Activated CD4-positive, alpha-beta T cell treated with anti-CD3 and anti-CD28 coated beads for 36 hours (primary cell): Measurements from ENCODE around the gene CRABP2. TPM values are rescaled to one million over a fixed set of nuclear protein-coding genes. Genes with fewer than 3 reads are reported as not detected.

Experiments
- ATAC-seq: fragments of 200-7000 bp; cut with Tn5 transposase; one replicate; pipeline ENCODE4 v1.10.0; 2021; ENCODE audit warnings: mild to moderate bottlenecking, moderate library complexity
- CTCF ChIA-PET: fragments of 350-600 bp; sonication (Branson Sonifier 250); formaldehyde crosslinking; loops from one replicate; lab custom pipeline; 2021; ENCODE audit warnings: antibody characterized with exemption; lab: Charles Lee
- POLR2A ChIA-PET: fragments of 350-600 bp; sonication (Branson Sonifier 250); formaldehyde crosslinking; loops from one replicate; lab custom pipeline; 2021; ENCODE audit warnings: antibody characterized with exemption, inconsistent platforms; lab: Charles Lee
- DNase-seq: peaks from one replicate; pipeline ENCODE4 v3.0.0-alpha.2; 2020
- H3K27ac Mint-ChIP-seq: one replicate; pipeline ENCODE4 v1.8.0; 2021; ENCODE audit warnings: mixed read lengths
- H3K27me3 Mint-ChIP-seq: one replicate; pipeline ENCODE4 v1.8.0; 2021; ENCODE audit warnings: mixed read lengths
- H3K36me3 Mint-ChIP-seq: one replicate; pipeline ENCODE4 v1.8.0; 2021; ENCODE audit warnings: low read depth, mixed read lengths
- H3K4me1 Mint-ChIP-seq: one replicate; pipeline ENCODE4 v1.8.0; 2021; ENCODE audit warnings: mixed read lengths
- H3K4me3 Mint-ChIP-seq: one replicate; pipeline ENCODE4 v1.8.0; 2021; ENCODE audit warnings: mild to moderate bottlenecking, moderate library complexity, mixed read lengths
- H3K9me3 Mint-ChIP-seq: one replicate; pipeline ENCODE4 v1.8.0; 2021; ENCODE audit warnings: low read depth, mixed read lengths
- intact Hi-C, 2 experiments: fragments of 100-400 bp; cut with DNase I in 1 of 2; cut with micrococcal nuclease in 1 of 2; formaldehyde crosslinking; loops; one replicate each; pipeline versions ENCODE4 v1.14.2 to v1.15.1; 2022 to 2024; cut with DNase I, micrococcal nuclease
- total RNA-seq, 2 experiments: library from RNA; stranded (reverse); gene quantifications; one replicate each; pipeline ENCODE4 v1.2.3, GENCODE V29; 2021

Gene CRABP2
- total RNA-seq, 2 experiments from 2014 or later, result 0.88 to 0.98 TPM

DNA sequence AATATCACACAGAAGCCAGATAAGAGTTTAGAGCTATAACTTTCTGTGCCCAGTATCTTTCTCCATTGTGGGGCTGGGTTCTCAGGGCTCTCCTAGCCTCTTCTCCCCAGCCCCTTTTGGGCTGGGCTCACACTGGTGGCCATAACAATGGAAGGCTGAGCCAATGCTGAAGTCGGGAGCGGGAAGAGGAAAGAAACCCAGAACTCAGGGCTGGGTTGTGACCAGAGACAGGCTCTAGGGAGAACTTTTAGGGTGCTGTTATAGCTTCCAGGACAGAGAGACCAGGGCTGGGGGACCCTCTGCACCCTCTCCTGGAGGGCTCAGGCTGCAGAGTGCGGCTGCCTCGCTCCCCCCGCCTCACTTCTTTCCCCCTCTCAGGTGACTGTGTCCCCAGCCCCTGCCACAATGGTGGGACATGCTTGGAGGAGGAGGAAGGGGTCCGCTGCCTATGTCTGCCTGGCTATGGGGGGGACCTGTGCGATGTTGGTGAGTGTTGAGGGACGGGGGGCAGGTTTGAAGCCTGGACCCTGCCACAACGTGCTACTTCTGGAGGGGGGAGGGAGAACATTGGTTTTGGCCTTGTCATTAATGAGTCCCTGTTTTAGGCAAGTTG lies 49.4 kb downstream of the CRABP2 start:
- Mint-ChIP-seq H3K27ac (no peak overlapping the region), H3K36me3 (no peaks in the 10 kb centered on the region), H3K4me3 (no peak overlapping the region), H3K27me3 (peaks cover 51% of the 10 kb centered on the region), H3K9me3 (no peaks in the 10 kb centered on the region), H3K4me1 (peaks cover 32% of the 10 kb centered on the region)
- DNase-seq (no peak), ATAC-seq (no peak)
- intact Hi-C loops, result no loop called here
- POLR2A ChIA-PET, result no interaction called here
- CTCF ChIA-PET, result interaction anchor here (0.6 to 7.7 kb wide), 8 partner anchors 10 to 193 kb away, joined by 3 to 117 read pairs (median 3); no protein-coding TSS in a partner anchor

DNA sequence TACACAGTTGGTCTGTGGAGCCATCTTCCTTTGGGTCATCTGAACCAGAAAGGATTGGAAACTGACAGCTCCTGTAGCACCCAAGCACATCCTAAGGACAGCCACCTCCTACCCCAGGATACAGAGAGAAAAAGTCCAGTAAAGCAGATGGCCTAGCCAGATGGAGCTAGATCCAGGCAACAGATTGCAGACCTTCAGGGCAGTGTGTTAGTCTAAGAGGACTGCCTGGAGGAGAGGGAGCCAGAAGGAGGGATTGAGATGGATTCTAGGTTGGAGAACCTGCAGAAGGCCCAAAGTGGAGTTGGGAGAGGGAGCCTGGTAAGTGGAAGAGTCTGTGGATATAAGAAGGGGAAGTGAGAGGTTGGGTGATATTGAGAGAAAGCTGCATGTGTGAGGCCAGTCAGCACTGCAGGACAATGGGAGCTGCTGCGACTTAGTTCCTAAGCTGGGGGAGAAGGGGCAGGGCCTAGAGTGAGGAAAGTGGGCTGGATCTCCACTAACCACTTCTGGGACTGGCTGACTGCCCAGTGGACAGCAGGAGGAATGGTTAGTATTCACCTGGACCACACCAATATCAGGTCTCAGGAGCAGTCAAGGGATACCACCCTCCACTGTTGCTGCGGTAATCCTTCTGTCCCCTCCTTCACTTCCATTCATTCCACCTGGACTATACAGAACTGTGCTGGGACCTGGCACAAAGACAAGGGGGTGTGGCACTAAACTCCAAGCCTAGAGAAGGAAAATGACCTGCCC lies 50.1 kb downstream of the CRABP2 start:
- no peak overlapping the region for H3K4me3 Mint-ChIP-seq
- DNase-seq (no peak), ATAC-seq (no peak)
- H3K4me1 Mint-ChIP-seq, result peaks cover 28% of the 10 kb centered on the region
- CTCF ChIA-PET, result interaction anchor here (0.6 to 7.7 kb wide), 9 partner anchors 10 to 194 kb away, joined by 3 to 117 read pairs (median 3); no protein-coding TSS in a partner anchor
- intact Hi-C loops, result no loop called here
- H3K9me3 Mint-ChIP-seq, result no peaks in the 10 kb centered on the region
- H3K36me3 Mint-ChIP-seq, result no peaks in the 10 kb centered on the region
- POLR2A ChIA-PET, result no interaction called here
- H3K27me3 Mint-ChIP-seq, result peaks cover 54% of the 10 kb centered on the region
- H3K27ac Mint-ChIP-seq, result no peak overlapping the region

DNA sequence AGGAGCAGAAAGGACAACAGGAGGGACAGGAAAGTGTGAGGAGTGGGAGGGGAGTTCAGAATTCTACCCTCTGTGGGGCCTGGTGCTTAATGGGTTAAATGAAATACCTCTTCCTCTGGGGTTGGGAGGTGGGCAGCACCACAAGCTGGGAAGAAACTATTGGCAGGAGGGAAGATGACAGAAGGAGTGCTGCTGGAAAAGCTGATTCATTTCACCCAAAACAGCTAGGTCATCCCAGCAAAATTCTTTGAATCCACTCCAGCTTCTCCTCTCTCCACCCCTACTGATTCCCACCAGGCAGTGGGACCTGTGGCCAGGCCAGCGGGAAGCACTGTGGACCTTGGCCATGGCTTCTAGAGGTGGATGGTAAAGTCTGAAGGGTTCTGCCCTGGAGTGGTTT lies 50.7 kb downstream of the CRABP2 start:
- ATAC-seq (no peak), DNase-seq (no peak)
- ChIA-PET CTCF (interaction anchor here (0.6 to 7.7 kb wide), 6 partner anchors 9 to 72 kb away, joined by 3 to 117 read pairs (median 4); no protein-coding TSS in a partner anchor), POLR2A (no interaction called here)
- intact Hi-C loops, result no loop called here
- H3K27me3 Mint-ChIP-seq, result peaks cover 57% of the 10 kb centered on the region
- no peaks in the 10 kb centered on the region for H3K36me3 Mint-ChIP-seq
- no peak overlapping the region for H3K27ac Mint-ChIP-seq
- peaks cover 23% of the 10 kb centered on the region for H3K4me1 Mint-ChIP-seq
- H3K9me3 Mint-ChIP-seq, result no peaks in the 10 kb centered on the region
- H3K4me3 Mint-ChIP-seq, result no peak overlapping the region

DNA sequence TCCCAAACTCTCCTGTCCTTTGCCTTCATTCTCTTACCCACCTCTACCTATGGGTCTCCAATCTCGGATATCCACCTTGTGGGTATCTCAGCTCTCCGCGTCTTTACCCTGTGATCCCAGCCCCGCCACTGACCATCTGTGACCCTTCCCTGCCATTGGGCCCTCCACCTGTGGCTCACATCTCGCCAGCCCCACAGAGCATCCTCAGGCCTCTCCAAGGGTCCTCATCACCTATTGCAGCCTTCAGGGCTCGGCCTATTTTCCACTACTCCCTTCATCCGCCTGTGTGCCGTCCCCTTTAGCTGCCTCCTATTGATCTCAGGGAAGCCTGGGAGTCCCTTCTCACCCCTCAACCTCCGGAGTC lies 52.4 kb downstream of the CRABP2 start:
- peaks cover 64% of the 10 kb centered on the region for H3K27me3 Mint-ChIP-seq
- CTCF ChIA-PET, result interaction anchor here (0.7 to 1.1 kb wide), 3 partner anchors 29 to 73 kb away, joined by 3 to 4 read pairs (median 3); no protein-coding TSS in a partner anchor
- intact Hi-C loops, result no loop called here
- H3K27ac Mint-ChIP-seq, result no peak overlapping the region
- ATAC-seq (no peak), DNase-seq (no peak)
- no peaks in the 10 kb centered on the region for H3K9me3 Mint-ChIP-seq
- H3K4me3 Mint-ChIP-seq, result no peak overlapping the region
- no peaks in the 10 kb centered on the region for H3K36me3 Mint-ChIP-seq
- POLR2A ChIA-PET, result no interaction called here
- H3K4me1 Mint-ChIP-seq, result peaks cover 15% of the 10 kb centered on the region

DNA sequence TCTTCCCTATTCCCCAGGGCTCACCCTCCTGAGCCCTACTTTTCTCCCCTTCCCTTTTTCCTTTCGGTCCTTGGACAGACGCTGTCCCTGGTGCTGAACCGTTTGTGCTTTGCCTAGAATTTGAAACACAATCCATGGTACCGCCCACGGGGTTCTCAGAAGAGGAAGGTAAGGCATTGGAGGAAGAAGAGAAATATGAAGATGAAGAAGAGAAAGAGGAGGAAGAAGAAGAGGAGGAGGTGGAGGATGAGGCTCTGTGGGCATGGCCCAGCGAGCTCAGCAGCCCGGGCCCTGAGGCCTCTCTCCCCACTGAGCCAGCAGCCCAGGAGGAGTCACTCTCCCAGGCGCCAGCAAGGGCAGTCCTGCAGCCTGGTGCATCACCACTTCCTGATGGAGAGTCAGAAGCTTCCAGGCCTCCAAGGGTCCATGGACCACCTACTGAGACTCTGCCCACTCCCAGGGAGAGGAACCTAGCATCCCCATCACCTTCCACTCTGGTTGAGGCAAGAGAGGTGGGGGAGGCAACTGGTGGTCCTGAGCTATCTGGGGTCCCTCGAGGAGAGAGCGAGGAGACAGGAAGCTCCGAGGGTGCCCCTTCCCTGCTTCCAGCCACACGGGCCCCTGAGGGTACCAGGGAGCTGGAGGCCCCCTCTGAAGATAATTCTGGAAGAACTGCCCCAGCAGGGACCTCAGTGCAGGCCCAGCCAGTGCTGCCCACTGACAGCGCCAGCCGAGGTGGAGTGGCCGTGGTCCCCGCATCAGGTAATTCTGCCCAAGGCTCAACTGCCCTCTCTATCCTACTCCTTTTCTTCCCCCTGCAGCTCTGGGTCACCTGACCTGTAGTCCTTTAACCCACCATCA lies 53.0 kb downstream of the CRABP2 start:
- H3K4me3 Mint-ChIP-seq, result no peak overlapping the region
- no peak overlapping the region for H3K27ac Mint-ChIP-seq
- H3K36me3 Mint-ChIP-seq, result no peaks in the 10 kb centered on the region
- ChIA-PET POLR2A (no interaction called here), CTCF (interaction anchor here (0.7 to 1.1 kb wide), 2 partner anchors 28 to 64 kb away, joined by 3 to 4 read pairs; no protein-coding TSS in a partner anchor)
- DNase-seq (peak; percentile 49), ATAC-seq (peak; percentile 40)
- peaks cover 67% of the 10 kb centered on the region for H3K27me3 Mint-ChIP-seq
- no peaks in the 10 kb centered on the region for H3K9me3 Mint-ChIP-seq
- peaks cover 10% of the 10 kb centered on the region for H3K4me1 Mint-ChIP-seq
- intact Hi-C loops, result no loop called here

Other genes starting within 250 kb of the CRABP2 start
- 10 to 100 TPM; 32.1 to 33.6 TPM for gene MEF2D, start 204.8 kb downstream of the CRABP2 start, total RNA-seq
- gene IQGAP3, start 133.0 kb downstream of the CRABP2 start, total RNA-seq, result 10 to 100 TPM; 14.9 to 16.0 TPM
- gene TTC24, start 125.9 kb downstream of the CRABP2 start, total RNA-seq, result 1 to 10 TPM; 7.3 to 9.1 TPM
- gene NAXE, start 113.8 kb downstream of the CRABP2 start, total RNA-seq, result 10 to 100 TPM; 79.9 to 82.0 TPM
- 10 to 100 TPM; 38.5 to 48.7 TPM for gene GPATCH4, start 104.1 kb downstream of the CRABP2 start, total RNA-seq
- gene HAPLN2, start 86.2 kb downstream of the CRABP2 start, total RNA-seq, result under 1 TPM in 1 of 2 experiments, not detected in 1; 0.34 TPM
- gene BCAN, start 63.5 kb downstream of the CRABP2 start, total RNA-seq, result not detected
- under 1 TPM in 1 of 2 experiments, not detected in 1; 0.02 TPM for gene NES, start 28.2 kb downstream of the CRABP2 start, total RNA-seq
- 10 to 100 TPM; 31.0 to 40.5 TPM for gene METTL25B, start 22.9 kb upstream of the CRABP2 start, total RNA-seq
- 10 to 100 TPM; 48.4 to 65.2 TPM for gene ISG20L2, start 23.2 kb upstream of the CRABP2 start, total RNA-seq
- gene MRPL24, start 35.5 kb upstream of the CRABP2 start, total RNA-seq, result 10 to 100 TPM; 81.9 to 89.7 TPM
- gene HDGF, start 46.1 kb upstream of the CRABP2 start, total RNA-seq, result 100 to 1,000 TPM; 312 to 358 TPM
- gene PRCC, start 62.0 kb upstream of the CRABP2 start, total RNA-seq, result 100 to 1,000 TPM in 1 of 2 experiments, 10 to 100 TPM in 1; 80.4 to 110 TPM
- 100 to 1,000 TPM; 189 to 211 TPM for gene SH2D2A, start 111.3 kb upstream of the CRABP2 start, total RNA-seq
- gene INSRR, start 153.5 kb upstream of the CRABP2 start, total RNA-seq, result under 1 TPM; 0.14 to 0.18 TPM
- 1 to 10 TPM; 4.4 to 6.1 TPM for gene NTRK1, start 155.3 kb upstream of the CRABP2 start, total RNA-seq
- gene PEAR1, start 188.1 kb upstream of the CRABP2 start, total RNA-seq, result not detected
- not detected for gene LRRC71, start 215.0 kb upstream of the CRABP2 start, total RNA-seq